Measurements from ENCODE around the gene ZNF462. TPM values are rescaled to one million over a fixed set of nuclear protein-coding genes. Genes with fewer than 3 reads are reported as not detected.

The ZNF462 gene
- total and polyA plus RNA-seq, 4 donors: 0.35 to 2.1 (median 1.4) TPM

DNA sequence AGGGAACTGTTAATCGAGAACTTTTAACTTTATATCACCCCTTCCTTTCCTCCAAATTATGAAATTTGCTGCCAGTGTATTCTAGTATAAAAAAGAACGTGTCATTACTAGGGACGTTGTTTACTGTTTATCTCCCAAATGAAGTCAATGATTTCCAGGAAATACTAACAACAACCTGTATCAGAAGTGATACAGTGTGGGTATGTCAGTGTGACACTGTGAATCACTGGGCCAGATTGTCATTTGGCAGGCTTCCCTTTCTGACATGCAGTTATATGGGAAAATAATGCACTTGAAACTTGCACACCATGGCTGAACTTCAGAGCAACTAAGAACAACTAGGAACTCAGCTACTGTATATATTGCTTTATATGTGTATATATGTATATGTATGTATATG, 12.6 kb downstream of the ZNF462 start:
- 59% methylated on average over 3 of the region's 3 CpGs for WGBS
- DNase-seq (ENCODE audit: low spot score): no peak
- TF ChIP-seq RXRA (IDR thresholded peaks at IDR 0.05): no peak
- no peak for TF ChIP-seq NR2F2 (IDR thresholded peaks at IDR 0.05)
- TF ChIP-seq HNF4A (conservative IDR thresholded peaks at IDR 0.05): no peak
- TF ChIP-seq, protein P1, sequence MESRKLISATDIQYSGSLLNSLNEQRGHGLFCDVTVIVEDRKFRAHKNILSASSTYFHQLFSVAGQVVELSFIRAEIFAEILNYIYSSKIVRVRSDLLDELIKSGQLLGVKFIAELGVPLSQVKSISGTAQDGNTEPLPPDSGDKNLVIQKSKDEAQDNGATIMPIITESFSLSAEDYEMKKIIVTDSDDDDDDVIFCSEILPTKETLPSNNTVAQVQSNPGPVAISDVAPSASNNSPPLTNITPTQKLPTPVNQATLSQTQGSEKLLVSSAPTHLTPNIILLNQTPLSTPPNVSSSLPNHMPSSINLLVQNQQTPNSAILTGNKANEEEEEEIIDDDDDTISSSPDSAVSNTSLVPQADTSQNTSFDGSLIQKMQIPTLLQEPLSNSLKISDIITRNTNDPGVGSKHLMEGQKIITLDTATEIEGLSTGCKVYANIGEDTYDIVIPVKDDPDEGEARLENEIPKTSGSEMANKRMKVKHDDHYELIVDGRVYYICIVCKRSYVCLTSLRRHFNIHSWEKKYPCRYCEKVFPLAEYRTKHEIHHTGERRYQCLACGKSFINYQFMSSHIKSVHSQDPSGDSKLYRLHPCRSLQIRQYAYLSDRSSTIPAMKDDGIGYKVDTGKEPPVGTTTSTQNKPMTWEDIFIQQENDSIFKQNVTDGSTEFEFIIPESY (IDR thresholded peaks at IDR 0.05): no peak
- TF ChIP-seq FOXA2 (IDR thresholded peaks at IDR 0.05): no peak
- no peak for TF ChIP-seq JUND (IDR thresholded peaks at IDR 0.05)
- no peak for TF ChIP-seq ATF3 (IDR thresholded peaks at IDR 0.05)
- no peaks in the 10 kb centered on the region for H3K9me3 ChIP-seq (ENCODE audit: control insufficient read depth in 4 of 4, low read length in 3 of 4)
- peaks cover 0 to 4% (median under 1%) of the 10 kb centered on the region in 4 donors for H3K4me1 ChIP-seq (ENCODE audit: control insufficient read depth in 4 of 4, insufficient read depth in 4 of 4, low read length in 3 of 4)
- H3K4me3 ChIP-seq (ENCODE audit: low read depth in 1 of 3, low read length in 3 of 3): no peak overlapping the region
- no peak overlapping the region for H3K9ac ChIP-seq (ENCODE audit: low read depth in 1 of 2, low read length in 2 of 2)
- peak overlapping the region in 1 of 2 donors; percentile 51 for H3K27ac ChIP-seq (ENCODE audit: low read depth in 1 of 2, low read length in 2 of 2)
- no peaks in the 10 kb centered on the region for H3K36me3 ChIP-seq (ENCODE audit: control insufficient read depth in 4 of 4, insufficient read depth in 3 of 4, low read depth in 1 of 4, low read length in 3 of 4)
- no peaks in the 10 kb centered on the region for H3K27me3 ChIP-seq (ENCODE audit: control insufficient read depth in 4 of 4, insufficient read depth in 4 of 4, low read length in 3 of 4)

GRCh38 chr9:106877345-106877744, 14.4 kb downstream of the ZNF462 start:
- H3K9ac ChIP-seq (ENCODE audit: low read depth in 1 of 2, low read length in 2 of 2): no peak overlapping the region
- no peak overlapping the region for H3K27ac ChIP-seq (ENCODE audit: low read depth in 1 of 2, low read length in 2 of 2)
- no peaks in the 10 kb centered on the region for H3K36me3 ChIP-seq (ENCODE audit: control insufficient read depth in 4 of 4, insufficient read depth in 3 of 4, low read depth in 1 of 4, low read length in 3 of 4)
- H3K4me1 ChIP-seq (ENCODE audit: control insufficient read depth in 4 of 4, insufficient read depth in 4 of 4, low read length in 3 of 4): no peaks in the 10 kb centered on the region
- H3K9me3 ChIP-seq (ENCODE audit: control insufficient read depth in 4 of 4, low read length in 3 of 4): no peaks in the 10 kb centered on the region
- H3K4me3 ChIP-seq (ENCODE audit: low read depth in 1 of 3, low read length in 3 of 3): no peak overlapping the region
- no peak for DNase-seq (ENCODE audit: low spot score)
- H3K27me3 ChIP-seq (ENCODE audit: control insufficient read depth in 4 of 4, insufficient read depth in 4 of 4, low read length in 3 of 4): no peaks in the 10 kb centered on the region
- TF ChIP-seq, protein P1 (IDR thresholded peaks at IDR 0.05): no peak
- TF ChIP-seq ATF3 (IDR thresholded peaks at IDR 0.05) (no peak), JUND (IDR thresholded peaks at IDR 0.05) (no peak), RXRA (IDR thresholded peaks at IDR 0.05) (no peak), SP1 (IDR thresholded peaks at IDR 0.05) (no peak), EGR1 (IDR thresholded peaks at IDR 0.05; ENCODE audit: low read depth in 2 of 2) (no peak), GABPA (IDR thresholded peaks at IDR 0.05 in 1 of 2, conservative IDR thresholded peaks at IDR 0.05 in 1 of 2) (no peak), HNF4G (IDR thresholded peaks at IDR 0.05) (no peak), RAD21 (IDR thresholded peaks at IDR 0.05) (no peak), YY1 (IDR thresholded peaks at IDR 0.05) (no peak), FOXA2 (IDR thresholded peaks at IDR 0.05) (no peak), HNF4A (conservative IDR thresholded peaks at IDR 0.05) (no peak), MAX (IDR thresholded peaks at IDR 0.05) (no peak), CTCF (IDR thresholded peaks at IDR 0.05; ENCODE audit: low read depth, low read length, missing input control) (no peak), NR2F2 (IDR thresholded peaks at IDR 0.05) (no peak)
- TF ChIP-seq, protein P2, sequence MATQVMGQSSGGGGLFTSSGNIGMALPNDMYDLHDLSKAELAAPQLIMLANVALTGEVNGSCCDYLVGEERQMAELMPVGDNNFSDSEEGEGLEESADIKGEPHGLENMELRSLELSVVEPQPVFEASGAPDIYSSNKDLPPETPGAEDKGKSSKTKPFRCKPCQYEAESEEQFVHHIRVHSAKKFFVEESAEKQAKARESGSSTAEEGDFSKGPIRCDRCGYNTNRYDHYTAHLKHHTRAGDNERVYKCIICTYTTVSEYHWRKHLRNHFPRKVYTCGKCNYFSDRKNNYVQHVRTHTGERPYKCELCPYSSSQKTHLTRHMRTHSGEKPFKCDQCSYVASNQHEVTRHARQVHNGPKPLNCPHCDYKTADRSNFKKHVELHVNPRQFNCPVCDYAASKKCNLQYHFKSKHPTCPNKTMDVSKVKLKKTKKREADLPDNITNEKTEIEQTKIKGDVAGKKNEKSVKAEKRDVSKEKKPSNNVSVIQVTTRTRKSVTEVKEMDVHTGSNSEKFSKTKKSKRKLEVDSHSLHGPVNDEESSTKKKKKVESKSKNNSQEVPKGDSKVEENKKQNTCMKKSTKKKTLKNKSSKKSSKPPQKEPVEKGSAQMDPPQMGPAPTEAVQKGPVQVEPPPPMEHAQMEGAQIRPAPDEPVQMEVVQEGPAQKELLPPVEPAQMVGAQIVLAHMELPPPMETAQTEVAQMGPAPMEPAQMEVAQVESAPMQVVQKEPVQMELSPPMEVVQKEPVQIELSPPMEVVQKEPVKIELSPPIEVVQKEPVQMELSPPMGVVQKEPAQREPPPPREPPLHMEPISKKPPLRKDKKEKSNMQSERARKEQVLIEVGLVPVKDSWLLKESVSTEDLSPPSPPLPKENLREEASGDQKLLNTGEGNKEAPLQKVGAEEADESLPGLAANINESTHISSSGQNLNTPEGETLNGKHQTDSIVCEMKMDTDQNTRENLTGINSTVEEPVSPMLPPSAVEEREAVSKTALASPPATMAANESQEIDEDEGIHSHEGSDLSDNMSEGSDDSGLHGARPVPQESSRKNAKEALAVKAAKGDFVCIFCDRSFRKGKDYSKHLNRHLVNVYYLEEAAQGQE (IDR thresholded peaks at IDR 0.05): no peak
- WGBS: 94% methylated on average over 6 of the region's 6 CpGs

Measured in liver (tissue), 9 donors.